GM10847 (cell line): ENCODE data around the gene ATE1.

Experiments
- POLR2A ChIP-seq: IDR thresholded peaks from 2 replicates; pipeline ENCODE4 v1.6.1; 2011; ENCODE audit not compliant: insufficient read length; ENCODE audit errors: extremely low read depth

Gene ATE1

DNA sequence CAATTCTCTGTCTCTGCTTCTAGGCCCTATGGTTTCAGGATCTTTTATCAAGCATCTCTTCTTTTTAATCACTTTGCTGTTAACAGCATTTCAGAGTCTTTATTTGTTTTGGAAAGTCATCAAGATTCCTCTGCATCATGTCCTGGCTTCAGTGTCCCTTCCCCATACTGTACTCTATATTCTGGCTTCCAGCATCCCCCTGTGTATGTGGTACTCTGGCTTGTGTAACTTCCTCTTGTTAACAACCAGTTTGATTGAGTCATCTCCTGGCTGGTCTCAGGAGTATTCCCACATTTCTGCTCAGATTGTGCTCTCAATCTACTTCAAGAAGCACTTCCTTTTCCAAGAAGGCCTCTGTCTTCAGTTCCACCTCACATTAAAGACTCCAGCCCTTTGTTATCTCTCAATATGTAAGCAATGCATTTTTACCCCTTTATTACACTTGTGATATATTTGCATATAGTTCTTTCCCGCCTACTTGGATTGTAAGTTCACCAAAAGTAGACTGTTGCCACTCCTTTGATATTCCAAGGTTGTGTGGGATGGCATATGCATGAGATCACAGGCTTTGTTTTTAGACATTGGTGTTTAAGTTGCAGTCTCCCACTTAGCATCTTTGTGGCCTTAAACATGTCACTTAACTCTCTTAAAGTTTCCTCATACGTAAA lies 15.1 kb upstream of the ATE1 start:
- no peak for TF ChIP-seq POLR2A

- TF ChIP-seq POLR2A: no peak
Observed at GRCh38 chr10:121941532-121941931, 13.7 kb upstream of the ATE1 start.

GRCh38 chr10:121936295-121936694 lies 8.5 kb upstream of the ATE1 start:
- no peak for TF ChIP-seq POLR2A

GRCh38 chr10:121935702-121936101 lies 7.9 kb upstream of the ATE1 start:
- no peak for TF ChIP-seq POLR2A

DNA sequence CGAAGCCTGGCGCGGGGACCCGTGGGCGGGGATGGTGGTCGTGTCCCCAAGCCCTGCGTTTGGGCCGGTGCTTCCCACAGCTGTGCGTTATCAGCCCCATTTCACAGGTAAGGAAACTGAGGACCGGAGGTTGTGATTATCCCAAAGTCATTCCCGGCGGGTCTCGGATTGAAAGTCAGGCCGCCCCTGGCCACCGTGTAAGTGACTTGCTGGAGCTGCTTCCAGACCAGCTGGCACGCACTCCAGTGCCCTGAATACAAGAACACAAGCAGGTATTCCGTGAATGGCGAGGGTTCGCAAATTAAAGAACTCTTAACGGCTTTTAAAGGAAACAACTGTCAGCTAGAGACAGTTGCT lies 675 bp upstream of the ATE1 start:
- no peak for TF ChIP-seq POLR2A

DNA sequence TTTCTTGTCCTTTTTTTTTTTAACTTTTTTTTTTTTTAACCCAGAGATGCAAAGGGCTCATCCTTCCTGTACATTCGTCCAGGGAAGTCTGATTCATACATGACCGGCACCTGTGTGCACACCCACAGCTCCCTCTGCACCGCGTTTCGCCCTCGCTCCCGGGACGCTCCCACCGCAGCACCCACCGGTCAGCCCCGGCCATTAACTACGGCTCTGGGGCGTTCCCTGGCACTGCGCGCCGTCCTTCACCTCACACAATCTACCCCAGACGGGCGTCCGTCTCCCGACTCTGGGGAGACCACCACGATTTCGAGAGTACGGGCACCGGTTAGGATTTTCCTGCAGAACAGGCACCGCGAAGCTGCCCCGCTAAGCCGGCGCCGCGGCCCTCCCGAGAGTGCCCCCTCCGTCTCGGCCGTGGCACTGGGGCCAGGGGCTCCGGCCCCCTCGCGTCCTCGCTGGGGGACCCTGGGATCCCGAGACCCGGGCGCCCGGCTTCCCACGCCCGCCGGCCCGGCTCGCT lies 452 bp downstream of the ATE1 start:
- no peak for TF ChIP-seq POLR2A

GRCh38 chr10:121926671-121927317 lies 1.0 kb downstream of the ATE1 start:
- no peak for TF ChIP-seq POLR2A

DNA sequence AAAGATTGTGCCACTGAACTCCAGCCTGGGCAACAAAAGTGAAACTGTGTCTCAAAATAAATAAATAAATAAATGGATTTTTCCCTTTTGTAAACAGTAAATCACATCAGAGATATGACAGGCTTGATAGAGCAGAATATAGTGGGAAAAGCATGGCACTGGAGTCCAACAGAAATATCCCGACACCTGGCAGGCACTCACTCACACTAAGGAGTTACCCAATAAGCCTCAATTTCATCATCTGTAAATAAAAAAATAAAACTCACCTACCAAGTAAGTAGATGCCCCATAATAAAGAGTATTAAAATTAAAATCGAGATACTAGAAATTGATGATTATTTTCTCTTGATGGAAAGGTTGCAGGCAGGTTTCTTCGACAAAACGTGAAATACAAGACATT lies 1.7 kb downstream of the ATE1 start:
- TF ChIP-seq POLR2A: no peak

DNA sequence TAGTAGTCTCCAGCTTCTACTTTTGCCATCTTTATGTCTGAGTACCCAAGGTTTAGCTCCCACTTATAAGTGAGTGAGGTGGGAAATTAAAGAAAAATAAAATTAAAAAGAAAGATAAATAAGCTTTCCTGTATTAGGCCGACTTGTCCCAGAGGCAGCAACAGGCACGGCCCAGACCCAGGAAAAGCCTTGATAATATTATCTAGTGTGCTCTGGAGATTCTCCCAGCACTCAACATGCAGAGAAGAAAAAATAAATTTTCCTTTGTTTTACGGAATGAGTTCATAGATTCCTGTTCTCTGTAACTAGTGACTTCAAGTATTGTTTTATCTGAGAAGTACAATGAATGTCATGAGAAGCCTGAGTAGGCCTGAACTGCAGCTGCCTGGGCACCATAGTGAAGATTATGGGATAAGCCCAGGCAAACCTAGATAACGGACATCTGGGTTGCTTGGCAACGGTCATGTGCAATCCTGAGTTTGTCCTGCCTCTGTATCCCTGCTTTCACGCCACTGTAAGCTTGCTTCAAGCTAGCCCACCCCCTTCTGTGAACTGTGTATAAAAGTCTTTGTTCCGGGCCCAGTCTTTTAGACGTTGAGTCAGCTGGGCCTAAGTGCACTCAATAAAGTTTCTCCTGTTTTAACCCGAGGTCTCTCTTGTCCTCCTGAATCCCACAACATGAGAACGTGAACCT lies 6.4 kb downstream of the ATE1 start:
- TF ChIP-seq POLR2A: no peak

DNA sequence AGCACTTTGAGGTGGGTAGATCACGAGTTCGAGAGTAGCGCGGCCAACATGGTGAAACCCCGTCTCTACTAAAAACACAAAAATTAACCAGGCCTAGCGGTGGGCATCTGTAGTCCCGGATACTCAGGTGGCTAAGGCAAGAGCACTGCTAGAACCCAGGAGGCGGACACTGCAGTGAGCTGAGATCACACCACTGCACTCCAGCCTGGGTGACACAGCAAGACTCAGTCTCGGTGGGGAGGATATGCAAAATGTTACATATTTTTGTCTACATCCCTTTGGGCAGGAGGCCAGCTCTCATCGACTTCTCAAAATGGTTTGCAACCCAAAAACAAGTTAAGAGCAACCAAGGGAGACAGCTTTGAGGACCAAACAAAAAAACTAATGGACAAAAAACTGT lies 8.2 kb downstream of the ATE1 start:
- no peak for TF ChIP-seq POLR2A

DNA sequence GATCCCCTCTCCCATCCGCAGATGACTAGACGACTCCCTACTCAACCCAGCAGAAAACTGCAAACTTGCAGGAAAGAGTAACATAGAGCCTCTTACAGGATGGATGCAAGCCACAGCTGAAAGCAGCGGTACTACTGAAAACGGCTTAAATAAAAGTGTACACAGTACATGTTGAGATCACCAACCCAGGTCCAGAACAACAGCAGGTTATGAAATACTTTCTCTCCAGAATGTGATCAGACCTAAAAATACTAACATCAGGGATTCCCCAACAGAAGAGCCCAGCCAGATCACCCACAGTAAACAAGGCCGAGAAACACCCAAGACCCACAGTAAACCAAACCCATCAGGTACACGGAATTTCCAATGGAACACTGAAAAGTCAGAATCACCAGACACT lies 13.2 kb downstream of the ATE1 start:
- TF ChIP-seq POLR2A: no peak

GRCh38 chr10:121911421-121911697 lies 16.5 kb downstream of the ATE1 start:
- TF ChIP-seq POLR2A: no peak

- TF ChIP-seq POLR2A: no peak
Observed at GRCh38 chr10:121910673-121911420, 17.0 kb downstream of the ATE1 start.

GRCh38 chr10:121904888-121905287 lies 22.9 kb downstream of the ATE1 start:
- TF ChIP-seq POLR2A: no peak

GRCh38 chr10:121900443-121901174 lies 27.2 kb downstream of the ATE1 start:
- TF ChIP-seq POLR2A: no peak
